Measurements from ENCODE around the gene VILL. TPM values are rescaled to one million over a fixed set of nuclear protein-coding genes. Genes with fewer than 3 reads are reported as not detected.
"Not testable (repeated sequence)": the region's sequence is repeated elsewhere in the genome, so short reads cannot be mapped to it uniquely, and the experiment has no call there.

Gene VILL
- total RNA-seq, 1 donor from 2014 or later, result 4.4 TPM

DNA sequence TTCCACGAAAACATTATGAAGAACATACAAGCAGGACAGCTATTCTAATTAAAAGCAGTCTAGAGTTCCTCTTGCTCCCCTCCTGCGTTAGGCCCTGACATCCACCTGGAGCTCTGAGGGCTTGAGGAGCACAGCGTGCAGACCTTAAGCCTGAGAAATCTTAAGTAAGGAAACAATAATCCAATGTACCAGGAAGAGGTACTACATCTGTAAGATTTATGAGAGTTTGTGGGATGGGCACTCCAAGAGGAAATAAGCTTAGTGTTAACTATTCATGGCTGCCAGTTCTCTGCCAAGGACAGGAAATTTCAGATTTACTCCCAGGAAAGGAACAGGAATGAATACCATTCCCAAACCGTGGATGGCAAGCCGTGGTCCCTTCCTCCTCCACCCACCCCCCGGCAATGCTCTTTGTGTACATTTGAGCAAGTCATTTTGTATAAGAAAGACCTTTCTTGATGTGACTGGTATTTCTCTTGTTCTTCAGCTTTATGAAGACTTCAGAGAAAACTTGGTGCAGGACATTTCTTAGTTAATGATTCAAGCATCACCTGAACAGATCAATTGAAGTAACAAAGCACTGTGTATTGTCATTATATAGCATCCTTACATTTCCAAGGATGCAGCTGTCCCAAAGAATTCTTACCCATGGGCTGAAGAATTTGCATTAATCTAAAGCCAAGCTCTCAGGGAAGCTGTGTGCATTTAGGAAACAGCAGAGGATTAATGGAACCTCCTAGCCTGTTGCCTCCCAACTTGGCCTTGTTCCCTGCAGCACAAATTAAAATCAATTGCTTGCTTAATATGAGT lies 28.8 kb upstream of the VILL start:
- ATAC-seq (no peak), DNase-seq (ENCODE audit: missing footprints) (no peak)
- intact Hi-C loops (cut with DNase I), result no loop called here

DNA sequence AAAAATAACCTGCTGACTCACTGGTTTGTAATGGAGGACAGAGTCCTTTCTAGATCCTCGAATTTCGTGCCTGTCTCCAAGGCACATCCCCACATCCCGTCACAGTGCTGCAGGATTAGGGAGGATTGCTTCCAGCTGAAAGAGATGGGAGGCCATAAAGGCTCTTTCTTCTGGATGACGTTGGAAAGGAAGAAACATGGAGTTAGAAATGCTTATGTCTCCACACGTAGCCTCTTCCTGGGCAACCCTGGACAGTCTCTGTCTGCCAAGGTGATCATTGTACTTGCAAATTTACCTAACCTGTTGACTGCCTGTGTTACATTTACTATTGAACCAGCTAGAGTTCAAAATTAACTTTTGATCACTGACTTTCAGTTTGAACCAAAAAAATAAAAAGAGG lies 27.6 kb upstream of the VILL start:
- ATAC-seq (no peak), DNase-seq (ENCODE audit: missing footprints) (no peak)
- intact Hi-C loops (cut with DNase I), result no loop called here

DNA sequence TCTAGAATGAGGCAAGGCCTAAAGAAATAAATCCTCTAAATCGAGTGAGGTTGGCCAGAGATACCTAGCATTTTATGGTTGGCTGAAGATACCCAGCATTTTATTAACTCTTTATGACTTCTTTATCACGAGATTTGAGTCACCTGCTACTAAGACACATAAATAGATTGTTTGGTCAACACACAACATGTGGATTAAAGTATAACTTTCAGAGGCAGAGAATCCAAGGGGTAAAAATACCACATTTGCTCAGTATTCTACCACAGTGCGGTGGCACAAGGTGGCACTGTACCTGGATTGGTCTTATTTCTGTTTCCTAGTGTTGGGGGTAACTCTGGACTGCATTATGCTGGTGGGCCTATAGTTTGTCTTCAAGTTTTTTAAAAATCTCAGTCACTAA lies 27.0 kb upstream of the VILL start:
- intact Hi-C loops (cut with DNase I), result no loop called here
- DNase-seq (ENCODE audit: missing footprints) (no peak), ATAC-seq (no peak)

- ATAC-seq (no peak), DNase-seq (ENCODE audit: missing footprints) (no peak)
- intact Hi-C loops (cut with DNase I), result no loop called here
These were observed 26.4 kb upstream of the VILL start for GRCh38 chr3:37964146-37964545.

GRCh38 chr3:37964716-37965115 lies 25.9 kb upstream of the VILL start:
- DNase-seq (ENCODE audit: missing footprints), result no peak
- no peak for ATAC-seq
- intact Hi-C loops (cut with DNase I), result no loop called here

GRCh38 chr3:37967260-37967881 lies 23.2 kb upstream of the VILL start:
- peak; percentile 73 for ATAC-seq
- intact Hi-C loops (cut with DNase I), result loop anchor here (1.0 kb wide), 1 partner anchor 112 kb away; no protein-coding TSS in a partner anchor
- no peak for DNase-seq (ENCODE audit: missing footprints)

DNA sequence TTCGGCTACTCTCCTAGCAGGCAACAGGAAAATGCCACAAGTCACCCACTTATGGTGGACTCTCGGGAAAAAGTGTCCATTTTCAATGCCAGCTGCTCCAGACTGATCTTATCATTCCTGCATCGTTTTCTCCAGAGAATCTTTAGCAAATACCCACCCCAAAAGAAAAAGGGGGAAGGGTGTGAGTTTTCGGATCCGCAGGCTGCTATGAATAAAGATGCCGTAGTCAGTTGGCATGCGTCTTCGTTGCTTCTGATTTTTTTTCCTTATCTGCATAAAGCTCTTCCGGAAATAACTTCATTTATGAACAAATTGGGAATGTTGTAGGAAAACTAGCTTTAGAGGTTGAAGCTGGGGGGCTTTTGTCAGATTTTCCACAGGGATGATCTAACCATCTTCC lies 22.4 kb upstream of the VILL start:
- intact Hi-C loops (cut with DNase I), result no loop called here
- no peak for DNase-seq (ENCODE audit: missing footprints)
- ATAC-seq, result no peak

- intact Hi-C loops (cut with DNase I), result no loop called here
- peak; percentile 49 for ATAC-seq
- DNase-seq (ENCODE audit: missing footprints), result no peak
These were observed 21.6 kb upstream of the VILL start for GRCh38 chr3:37968813-37969595.

DNA sequence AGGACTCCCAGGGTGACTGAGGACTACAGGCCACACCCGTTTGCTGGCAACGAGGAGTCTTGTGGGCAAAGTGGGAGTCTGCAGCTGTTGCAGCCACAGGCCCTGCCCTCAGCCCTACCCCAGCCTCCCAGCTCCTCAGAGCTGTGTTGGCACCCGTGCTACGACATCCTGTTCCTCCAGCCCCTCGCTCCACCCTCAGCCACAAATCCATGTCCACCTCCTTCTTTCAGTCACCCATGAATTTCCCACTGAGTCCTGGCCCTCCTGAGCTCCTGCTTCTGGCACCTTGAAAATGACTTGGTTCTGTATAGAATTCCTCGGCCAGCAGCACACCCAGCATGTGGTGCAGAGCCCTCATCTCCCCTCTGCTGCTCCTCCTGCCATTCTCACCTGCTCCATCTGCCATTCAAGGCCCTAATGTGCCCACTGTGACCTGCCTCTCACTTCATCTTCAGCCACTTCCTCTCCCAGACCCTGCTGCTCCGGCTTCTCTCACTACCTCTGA lies 20.9 kb upstream of the VILL start:
- intact Hi-C loops (cut with DNase I), result no loop called here
- peak; percentile 35 for ATAC-seq
- no peak for DNase-seq (ENCODE audit: missing footprints)

GRCh38 chr3:37970802-37971201 lies 19.8 kb upstream of the VILL start:
- no peak for ATAC-seq
- intact Hi-C loops (cut with DNase I), result no loop called here
- DNase-seq (ENCODE audit: missing footprints), result no peak

DNA sequence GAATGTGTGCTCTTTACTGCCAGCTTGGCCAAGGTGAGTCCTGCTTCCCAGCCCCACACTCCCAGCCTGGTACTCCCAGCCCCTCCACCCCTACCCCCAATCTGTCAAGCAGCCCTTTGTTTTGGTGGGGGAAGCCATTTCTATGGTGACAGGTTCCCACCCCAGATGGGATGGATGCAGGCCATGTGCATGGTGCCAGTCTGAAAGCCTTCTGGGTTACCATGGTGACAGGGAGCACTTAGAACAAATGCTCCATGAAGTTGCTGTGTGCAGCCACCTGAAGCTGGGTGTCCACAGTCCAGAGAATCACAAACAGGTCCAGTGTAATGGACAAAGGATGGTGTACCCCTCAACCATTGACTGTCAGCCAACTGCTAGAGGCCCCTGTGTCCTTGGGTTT lies 19.1 kb upstream of the VILL start:
- ATAC-seq (no peak), DNase-seq (ENCODE audit: missing footprints) (no peak)
- intact Hi-C loops (cut with DNase I), result no loop called here

- DNase-seq (ENCODE audit: missing footprints); intact Hi-C loops (cut with DNase I); ATAC-seq: not testable (repeated sequence)
These were observed 18.5 kb upstream of the VILL start for GRCh38 chr3:37972056-37972455.

- DNase-seq (ENCODE audit: missing footprints) (no peak), ATAC-seq (no peak)
- intact Hi-C loops (cut with DNase I), result loop anchor here (2.0 kb wide), 1 partner anchor 29 kb away; no protein-coding TSS in a partner anchor
These were observed 17.1 kb upstream of the VILL start for GRCh38 chr3:37973246-37974054.

DNA sequence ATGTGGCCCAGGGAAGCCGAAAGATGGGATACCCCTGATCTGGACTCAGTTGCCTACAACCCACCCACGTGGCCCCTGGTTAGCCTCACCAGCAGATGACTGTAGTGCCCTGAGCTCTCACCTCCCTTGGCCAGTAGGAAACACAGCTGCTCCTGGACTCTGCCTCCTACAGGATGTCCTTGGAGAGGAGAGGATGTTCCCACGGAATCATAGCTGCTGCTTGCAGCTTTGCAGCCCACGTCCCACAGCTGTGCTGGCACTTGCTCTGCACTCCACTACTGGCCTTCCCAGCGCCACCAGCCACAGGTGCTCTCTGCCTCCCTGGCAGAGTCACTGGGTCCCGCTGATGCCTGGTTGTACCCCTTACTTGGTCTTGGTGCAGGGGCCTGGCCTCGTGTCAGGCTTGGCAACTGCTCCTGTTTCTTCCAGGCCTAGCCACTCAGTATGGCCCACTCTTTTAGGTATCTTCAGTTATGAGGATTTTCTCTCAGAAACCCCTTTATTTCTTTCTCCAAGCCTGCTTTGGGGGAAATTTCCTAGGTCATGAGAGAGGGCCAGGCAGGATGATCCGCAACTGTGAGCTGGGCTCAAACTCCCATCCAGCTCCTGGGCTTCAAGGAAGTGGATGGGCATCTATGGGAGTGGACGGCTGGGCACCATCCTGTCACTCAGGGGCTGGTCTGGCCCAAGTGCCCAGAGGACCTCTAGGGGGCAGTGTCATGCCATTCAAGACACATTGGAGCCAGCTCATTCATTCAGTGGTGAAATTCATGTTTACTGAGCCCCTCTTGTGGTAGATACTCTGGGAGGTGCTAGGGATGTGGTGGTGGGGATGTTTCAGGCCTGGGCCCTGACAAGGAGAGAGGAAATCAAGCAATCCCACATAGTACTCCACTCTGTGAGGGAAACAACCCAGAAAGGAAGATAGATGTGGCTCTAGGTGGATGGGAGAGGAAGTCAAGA lies 16.2 kb upstream of the VILL start:
- intact Hi-C loops (cut with DNase I), result loop anchor here (2.0 kb wide), 1 partner anchor 28 kb away; no protein-coding TSS in a partner anchor
- peak; percentile 81 for DNase-seq (ENCODE audit: missing footprints)
- ATAC-seq, result peak; percentile 64

DNA sequence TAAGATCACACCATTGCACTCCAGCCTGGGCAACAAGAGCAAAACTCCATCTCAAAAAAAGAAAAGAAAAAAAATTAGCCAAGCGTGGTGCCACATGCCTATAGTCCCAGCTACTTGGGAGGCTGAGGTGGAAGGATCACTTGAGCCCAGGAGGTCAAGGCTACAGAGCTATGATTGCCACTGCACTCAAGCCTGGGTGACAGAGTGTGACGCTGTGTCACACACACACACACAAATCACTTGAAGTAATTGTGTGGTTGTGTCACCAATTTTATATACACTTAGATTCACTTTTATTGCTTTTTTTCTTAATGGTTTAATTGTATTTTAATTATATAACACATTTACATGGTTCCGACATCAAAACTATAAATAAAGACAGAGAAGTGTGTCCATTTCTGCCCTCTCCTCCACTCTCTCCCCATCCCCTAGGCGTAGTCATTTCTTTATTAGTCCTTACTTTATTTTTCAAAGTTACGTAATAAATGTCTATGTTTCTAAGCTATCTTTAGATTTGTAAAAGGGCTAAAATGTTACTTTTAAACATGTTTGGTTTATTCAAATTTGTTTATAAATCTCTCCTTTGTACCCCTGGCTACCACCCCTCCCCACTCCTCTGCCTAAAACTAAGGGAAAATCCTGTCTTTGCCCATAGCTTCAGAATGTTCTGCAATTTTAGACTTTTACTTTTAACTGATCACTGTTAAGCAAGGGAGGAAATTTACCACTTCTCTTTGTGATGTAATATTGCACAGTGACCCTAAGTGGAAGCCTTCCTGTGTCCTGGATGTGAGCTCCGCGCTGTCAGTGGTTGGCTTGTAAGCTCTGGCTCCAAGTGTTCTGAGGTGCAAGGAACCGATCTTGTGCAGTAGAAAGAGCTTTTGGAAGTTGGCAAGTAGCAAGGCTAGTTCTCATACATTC lies 10.8 kb upstream of the VILL start:
- ATAC-seq, result no peak

More for the DNA sequence above, 10.8 kb upstream of the VILL start:
- intact Hi-C loops (cut with DNase I), result no loop called here
- DNase-seq (ENCODE audit: missing footprints), result no peak
